Stimulated activated naive CD4-positive, alpha-beta T cell treated with Interleukin-2 at 50 U/mL for 16 hours (primary cell): Measurements from ENCODE around the gene INA.

Experiments
- DNase-seq: peaks from one replicate; lab custom pipeline; 2025; lab: John Stamatoyannopoulos, UW

The INA gene

GRCh38 chr10:103276251-103276895 lies 565 bp upstream of the INA start:
- no peak for DNase-seq

- DNase-seq, result no peak
Measured at GRCh38 chr10:103277713-103278536, 987 bp downstream of the INA start.

GRCh38 chr10:103278537-103278823 lies 1.5 kb downstream of the INA start:
- DNase-seq, result no peak

- DNase-seq, result no peak
Measured at GRCh38 chr10:103278862-103279298, 1.9 kb downstream of the INA start.

GRCh38 chr10:103280031-103280430 lies 3.1 kb downstream of the INA start:
- no peak for DNase-seq

GRCh38 chr10:103280506-103280905 lies 3.6 kb downstream of the INA start:
- no peak for DNase-seq

- no peak for DNase-seq
Measured at GRCh38 chr10:103281753-103282152, 4.8 kb downstream of the INA start.

- DNase-seq, result no peak
Measured at GRCh38 chr10:103282961-103283360, 6.0 kb downstream of the INA start.

- no peak for DNase-seq
Measured at GRCh38 chr10:103284170-103284569, 7.2 kb downstream of the INA start.

- DNase-seq, result no peak
Measured at GRCh38 chr10:103287992-103288391, 11.1 kb downstream of the INA start.

- no peak for DNase-seq
Measured at GRCh38 chr10:103291588-103291987, 14.7 kb downstream of the INA start.

- DNase-seq, result no peak
Measured at GRCh38 chr10:103295374-103296015, 18.6 kb downstream of the INA start.

GRCh38 chr10:103307594-103307993 lies 30.7 kb downstream of the INA start:
- no peak for DNase-seq

GRCh38 chr10:103310197-103310596 lies 33.3 kb downstream of the INA start:
- no peak for DNase-seq

- no peak for DNase-seq
Measured at GRCh38 chr10:103316087-103316486, 39.1 kb downstream of the INA start.

GRCh38 chr10:103327906-103328305 lies 51.0 kb downstream of the INA start:
- DNase-seq, result no peak

GRCh38 chr10:103333934-103334520 lies 57.1 kb downstream of the INA start:
- no peak for DNase-seq

- no peak for DNase-seq
Measured at GRCh38 chr10:103334567-103334966, 57.6 kb downstream of the INA start.

GRCh38 chr10:103336370-103336769 lies 59.4 kb downstream of the INA start:
- no peak for DNase-seq
